IMR-90 (cell line): ENCODE data around the gene TCF7L2.

Experiments used
- CEBPB ChIP-seq: IDR thresholded peaks from 2 replicates; pipeline ENCODE4 v1.6.1; 2012; ENCODE audit warnings: low read depth, low read length, improper control_type of control experiment
- CTCF ChIP-seq: conservative IDR thresholded peaks from 2 replicates; pipeline ENCODE4 v1.5.1; 2012; ENCODE audit warnings: mild to moderate bottlenecking, low read depth, low read length, improper control_type of control experiment
- POLR2A ChIP-seq: IDR thresholded peaks from 2 replicates; pipeline ENCODE4 v1.6.1; 2012; ENCODE audit warnings: mild to moderate bottlenecking, low read depth, low read length

GRCh38 chr10:113011592-113012374 lies 61.7 kb downstream of the TCF7L2 start:
- no peak for TF ChIP-seq CEBPB
- TF ChIP-seq CTCF = no peak
- no peak for TF ChIP-seq POLR2A
